ENCODE data around the gene ZNF750. TPM values are rescaled to one million over a fixed set of nuclear protein-coding genes. Genes with fewer than 3 reads are reported as not detected.
A peak's percentile ranks its signal among the peaks of the same experiment; 100 is the strongest.

Gene ZNF750
- total and polyA plus RNA-seq, 8 donors, result 0.38 to 3.4 (median 0.68) TPM

- intact Hi-C loops (cut with DNase I), result no loop called here
These were observed 38.9 kb downstream of the ZNF750 start for GRCh38 chr17:82800885-82801284.

GRCh38 chr17:82799591-82799990 is 40.2 kb downstream of the ZNF750 start:
- H3K36me3 ChIP-seq, result peaks cover 0 to 28% of the 10 kb centered on the region in 2 donors
- ATAC-seq, result no peak
- H3K4me3 ChIP-seq, result no peak overlapping the region
- TF ChIP-seq CTCF (IDR thresholded peaks at IDR 0.05), result no peak
- H3K4me1 ChIP-seq, result no peaks in the 10 kb centered on the region
- H3K27ac ChIP-seq, result no peak overlapping the region
- no peaks in the 10 kb centered on the region for H3K27me3 ChIP-seq
- H3K9me3 ChIP-seq, result no peaks in the 10 kb centered on the region
- peak in 1 of 4 donors; percentile 65 for DNase-seq
- intact Hi-C loops (cut with DNase I), result no loop called here

More at GRCh38 chr17:82800885-82801284, 38.9 kb downstream of the ZNF750 start:
- Histone ChIP-seq H3K36me3 (peaks cover 0 to 26% of the 10 kb centered on the region in 2 donors), H3K27me3 (no peaks in the 10 kb centered on the region), H3K4me1 (no peaks in the 10 kb centered on the region), H3K27ac (no peak overlapping the region), H3K4me3 (no peak overlapping the region), H3K9me3 (no peaks in the 10 kb centered on the region)
- DNase-seq (peak in 1 of 4 donors; percentile 40), ATAC-seq (no peak)
- TF ChIP-seq CTCF (IDR thresholded peaks at IDR 0.05), result no peak

- intact Hi-C loops (cut with DNase I), result no loop called here
- H3K4me3 ChIP-seq, result no peak overlapping the region
- peaks cover 0 to 28% of the 10 kb centered on the region in 2 donors for H3K36me3 ChIP-seq
- TF ChIP-seq CTCF (IDR thresholded peaks at IDR 0.05), result no peak
- ATAC-seq, result no peak
- peak in 1 of 4 donors; percentile 20 for DNase-seq
- H3K4me1 ChIP-seq, result no peaks in the 10 kb centered on the region
- H3K27me3 ChIP-seq, result no peaks in the 10 kb centered on the region
- no peak overlapping the region for H3K27ac ChIP-seq
- no peaks in the 10 kb centered on the region for H3K9me3 ChIP-seq
These were observed 41.1 kb downstream of the ZNF750 start for GRCh38 chr17:82798752-82799151.

GRCh38 chr17:82797061-82797460 is 42.8 kb downstream of the ZNF750 start:
- H3K27ac ChIP-seq, result no peak overlapping the region
- H3K4me1 ChIP-seq, result no peaks in the 10 kb centered on the region
- intact Hi-C loops (cut with DNase I), result no loop called here
- no peak for DNase-seq
- no peaks in the 10 kb centered on the region for H3K9me3 ChIP-seq
- H3K36me3 ChIP-seq, result peaks cover 0 to 28% of the 10 kb centered on the region in 2 donors
- TF ChIP-seq CTCF (IDR thresholded peaks at IDR 0.05), result no peak
- ATAC-seq, result no peak
- no peaks in the 10 kb centered on the region for H3K27me3 ChIP-seq
- no peak overlapping the region for H3K4me3 ChIP-seq

- Histone ChIP-seq H3K27ac (no peak overlapping the region), H3K4me3 (no peak overlapping the region), H3K4me1 (no peaks in the 10 kb centered on the region), H3K27me3 (no peaks in the 10 kb centered on the region), H3K36me3 (peaks cover 0 to 31% of the 10 kb centered on the region in 2 donors), H3K9me3 (no peaks in the 10 kb centered on the region)
- intact Hi-C loops (cut with DNase I), result no loop called here
- no peak for TF ChIP-seq CTCF (IDR thresholded peaks at IDR 0.05)
- ATAC-seq (peak; percentile 95), DNase-seq (peak in 1 of 4 donors; percentile 74)
These were observed 44.2 kb downstream of the ZNF750 start for GRCh38 chr17:82795615-82796014.

All from left lung (tissue), 10 donors.